GM21515 (cell line): ENCODE measurements around the gene ARL13B.
"Not testable (repeated sequence)": the region's sequence is repeated elsewhere in the genome, so short reads cannot be mapped to it uniquely, and the experiment has no call there.

ENCODE experiments used
- ATAC-seq: cut with Tn5 transposase; IDR thresholded peaks from one replicate; pipeline ENCODE4 v1.9.1; 2021; ENCODE audit not compliant: unreplicated experiment

ARL13B gene

GRCh38 chr3:94062513-94063404 is 82.8 kb downstream of the ARL13B start, which contains the start of the genes DHFR2 and NSUN3:
Gene DHFR2, minus strand, starts transcription at chr3:94062916. Its CDS starts 1,405 bp downstream, at chr3:94061511.
Gene NSUN3, plus strand, starts transcription at chr3:94063061. Its CDS starts 66 bp downstream, at chr3:94063127.
- peak; percentile 93 for ATAC-seq

GRCh38 chr3:94063496-94064119 is 83.7 kb downstream of the ARL13B start:
- ATAC-seq, result no peak

- ATAC-seq, result no peak
Measured at GRCh38 chr3:94064243-94064860, 84.4 kb downstream of the ARL13B start.

- ATAC-seq, result no peak
Measured at GRCh38 chr3:94065122-94065521, 85.2 kb downstream of the ARL13B start.

- no peak for ATAC-seq
Measured at GRCh38 chr3:94065819-94066480, 86.0 kb downstream of the ARL13B start.

- ATAC-seq, result no peak
Measured at GRCh38 chr3:94066506-94067500, 86.8 kb downstream of the ARL13B start.

- ATAC-seq, result no peak
Measured at GRCh38 chr3:94069194-94069813, 89.3 kb downstream of the ARL13B start.

GRCh38 chr3:94070341-94070911 is 90.5 kb downstream of the ARL13B start:
- ATAC-seq, result peak; percentile 66

GRCh38 chr3:94071713-94072284 is 91.8 kb downstream of the ARL13B start:
- ATAC-seq, result peak; percentile 80

GRCh38 chr3:94076055-94076454 is 96.1 kb downstream of the ARL13B start:
- ATAC-seq, result no peak

- not testable (repeated sequence) for ATAC-seq
Measured at GRCh38 chr3:94080552-94080951, 100.6 kb downstream of the ARL13B start.

- no peak for ATAC-seq
Measured at GRCh38 chr3:94081884-94082283, 101.9 kb downstream of the ARL13B start.

- ATAC-seq, result no peak
Measured at GRCh38 chr3:94082391-94082937, 102.5 kb downstream of the ARL13B start.

GRCh38 chr3:94083261-94083660 is 103.3 kb downstream of the ARL13B start:
- peak; percentile 81 for ATAC-seq

- no peak for ATAC-seq
Measured at GRCh38 chr3:94089126-94089525, 109.2 kb downstream of the ARL13B start.

GRCh38 chr3:94092086-94092485 is 112.1 kb downstream of the ARL13B start:
- ATAC-seq, result no peak

GRCh38 chr3:94093151-94093550 is 113.2 kb downstream of the ARL13B start:
- no peak for ATAC-seq

GRCh38 chr3:94095111-94095510 is 115.2 kb downstream of the ARL13B start:
- no peak for ATAC-seq
